A673 (cell line): ENCODE results near the gene MPHOSPH9.

Experiments
- CTCF ChIP-seq: fragments of 300-800, 200-600 bp; sonication (generic); conservative IDR thresholded peaks from 2 replicates; pipeline ENCODE4 v1.5.1; 2017; ENCODE audit warnings: low read depth, mild to moderate bottlenecking, antibody characterized with exemption, low read length, moderate library complexity, mixed read lengths
- EZH2 ChIP-seq: fragments of 200-600 bp; sonication (generic); IDR thresholded peaks from 2 replicates; pipeline ENCODE4 v1.6.1; 2017; ENCODE audit warnings: borderline replicate concordance, low read depth, mild to moderate bottlenecking, mixed read lengths, antibody characterized with exemption, low read length; ENCODE audit not compliant: poor library complexity, severe bottlenecking

GRCh38 chr12:123267335-123267920 lies 34.5 kb upstream of the MPHOSPH9 start:
- no peak for TF ChIP-seq EZH2
- TF ChIP-seq CTCF: no peak
